ENCODE measurements around the gene OXSR1. TPM values are rescaled to one million over a fixed set of nuclear protein-coding genes. Genes with fewer than 3 reads are reported as not detected.
A peak's percentile ranks its signal among the peaks of the same experiment; 100 is the strongest.

Gene OXSR1
- total and polyA plus RNA-seq, 10 of the 15 experiments (the other 5 are each of a cell fraction or from before 2014, with no cell fraction given): 12.4 to 54.6 (median 35.7) TPM

DNA sequence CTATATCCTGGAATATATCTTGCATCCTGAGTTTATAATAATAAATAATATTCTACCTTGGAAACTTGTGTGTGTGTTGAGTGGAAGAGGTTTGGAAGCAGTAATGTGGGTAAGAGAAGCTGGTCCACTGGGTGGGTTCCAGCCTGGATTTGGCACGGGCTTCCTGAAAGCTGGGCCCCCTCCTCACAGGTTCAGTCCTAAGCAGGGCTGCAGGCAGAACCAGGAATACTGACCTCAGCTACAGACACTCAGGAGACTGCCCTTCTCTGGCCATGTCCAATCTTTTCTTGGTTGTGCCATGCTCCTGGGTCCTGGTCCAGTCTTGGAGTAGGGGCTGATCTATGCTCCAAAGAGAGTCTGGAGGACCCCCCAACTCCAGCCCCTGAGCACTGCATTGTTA is 22.4 kb upstream of the OXSR1 start (continued):
- TF ChIP-seq FOXM1 (IDR thresholded peaks at IDR 0.05; ENCODE audit: low read depth, low read length) (no peak), E2F4 (IDR thresholded peaks at IDR 0.05; ENCODE audit: low read depth, low read length) (no peak)

GRCh38 chr3:38143511-38143910 is 21.8 kb upstream of the OXSR1 start:
- Histone ChIP-seq H3K27ac (ENCODE audit: control insufficient read depth, insufficient read depth) (no peak overlapping the region), H3K9me3 (replicated peaks; ENCODE audit: control insufficient read depth, insufficient read depth, low read length) (peaks cover 9% of the 10 kb centered on the region; the same call in 2 of the 3 replicates), H3K36me3 (ENCODE audit: control insufficient read depth in 2 of 2, insufficient read depth in 2 of 2, low read length in 1 of 2) (peaks cover 0 to 15% of the 10 kb centered on the region in 2 experiments; a peak in 1 of 4 replicates), H3K27me3 (replicated peaks in 1 of 2; ENCODE audit: control insufficient read depth in 2 of 2, insufficient read depth in 2 of 2, low read length in 1 of 2) (no peaks in the 10 kb centered on the region), H4K20me1 (ENCODE audit: control insufficient read depth, insufficient read depth) (no peaks in the 10 kb centered on the region), H2AFZ (ENCODE audit: control insufficient read depth, low read depth, low read length) (no peak overlapping the region), H3K4me1 (ENCODE audit: control insufficient read depth, insufficient read depth, low read length) (peaks cover 25% of the 10 kb centered on the region), H3K79me2 (ENCODE audit: control insufficient read depth, insufficient read depth, low read length) (peaks cover 30% of the 10 kb centered on the region), H3K4me2 (ENCODE audit: control insufficient read depth, insufficient read depth) (peak overlapping the region; percentile 39; the same call in 1 of the 2 replicates), H3K9ac (ENCODE audit: control insufficient read depth, insufficient read depth, low read length) (no peak overlapping the region), H3K4me3 (no peak overlapping the region)
- ChIA-PET RAD21 (ENCODE audit: unreplicated experiment) (interaction anchor here (2.0 kb wide), 1 partner anchor 21 kb away, joined by 15 read pairs; the partner anchor contains the start of gene OXSR1), POLR2A (interaction anchor here (6.4 to 8.8 kb wide), 2 partner anchors 11 to 21 kb away, joined by 48 to 146 read pairs; partner anchors contain the start of gene OXSR1), CTCF (interaction anchor here (0.9 to 8.2 kb wide), 3 partner anchors 12 to 27 kb away, joined by 3 to 74 read pairs (median 4); partner anchors contain the start of gene OXSR1), SMC1A (ENCODE audit: uncharacterized antibody, unreplicated experiment) (interaction anchor here (2.5 to 8.2 kb wide), 3 partner anchors 11 to 67 kb away, joined by 13 to 92 read pairs (median 89); partner anchors contain the start of gene OXSR1)
- no peak for ATAC-seq
- no peak for FAIRE-seq
- TF ChIP-seq MEF2B (IDR thresholded peaks at IDR 0.05; ENCODE audit: partially characterized antibody, poor library complexity, severe bottlenecking) (peak; percentile 26), ATF7 (IDR thresholded peaks at IDR 0.05; ENCODE audit: low read depth) (no peak), MTA2 (IDR thresholded peaks at IDR 0.05; ENCODE audit: low read depth) (no peak), IKZF1 (conservative IDR thresholded peaks at IDR 0.05) (0 out of 2 replicates have a peak, but pooled peaks have one; percentile 14)
- no TSS peak for BruUV-seq (replicated peaks)
- DNase-seq (ENCODE audit: low read depth, low spot score): no peak
- in situ Hi-C loops (cut with MboI): no loop called here
- WGBS (ENCODE audit: insufficient coverage, insufficient replicate concordance, low lambda C conversion rate, missing lambda C conversion rate): 40% methylated on average over 3 of the region's 3 CpGs
- intact Hi-C loops (cut with micrococcal nuclease; ENCODE audit: unreplicated experiment): no loop called here

Measured in GM12878 (cell line).